Dermis microvascular lymphatic vessel endothelial cell (primary cell): ENCODE measurements around the gene FOXL3. TPM values are rescaled to one million over a fixed set of nuclear protein-coding genes. Genes with fewer than 3 reads are reported as not detected.

ENCODE experiments used
- DNase-seq, 2 donors: peaks; one replicate each; pipeline versions ENCODE4 v3.0.0 to v3.0.0-alpha.2; 2010; ENCODE audit warnings: low read depth in 2 of 2
- total RNA-seq: library from RNA; depleted of rRNA; stranded (reverse); fragments of >200 nt; gene quantifications from 2 replicates; pipeline ENCODE4 v1.2.1, GENCODE V29; 2014

The FOXL3 gene
- total RNA-seq, 1 donor from 2014 or later: not detected

GRCh38 chr7:338295-339061 is 48.5 kb downstream of the FOXL3 start:
- no peak for DNase-seq

GRCh38 chr7:339062-339342 is 49.0 kb downstream of the FOXL3 start:
- no peak for DNase-seq

GRCh38 chr7:339696-340095 is 49.7 kb downstream of the FOXL3 start:
- no peak for DNase-seq

GRCh38 chr7:340200-340937 is 50.4 kb downstream of the FOXL3 start:
- DNase-seq: no peak

Other genes with a start within 250 kb of the FOXL3 start
- 1.2 and 1.3 TPM in 2 replicates for gene FAM20C, start 97.6 kb upstream of the FOXL3 start, total RNA-seq
- gene PDGFA, start 229.7 kb downstream of the FOXL3 start, total RNA-seq: 53.9 and 81.2 TPM in 2 replicates